Measurements from ENCODE around the gene WNT2. TPM values are rescaled to one million over a fixed set of nuclear protein-coding genes. Genes with fewer than 3 reads are reported as not detected.
A peak's percentile ranks its signal among the peaks of the same experiment; 100 is the strongest.

The WNT2 gene
- polyA plus RNA-seq, 1 donor from 2014 or later, result not detected

DNA sequence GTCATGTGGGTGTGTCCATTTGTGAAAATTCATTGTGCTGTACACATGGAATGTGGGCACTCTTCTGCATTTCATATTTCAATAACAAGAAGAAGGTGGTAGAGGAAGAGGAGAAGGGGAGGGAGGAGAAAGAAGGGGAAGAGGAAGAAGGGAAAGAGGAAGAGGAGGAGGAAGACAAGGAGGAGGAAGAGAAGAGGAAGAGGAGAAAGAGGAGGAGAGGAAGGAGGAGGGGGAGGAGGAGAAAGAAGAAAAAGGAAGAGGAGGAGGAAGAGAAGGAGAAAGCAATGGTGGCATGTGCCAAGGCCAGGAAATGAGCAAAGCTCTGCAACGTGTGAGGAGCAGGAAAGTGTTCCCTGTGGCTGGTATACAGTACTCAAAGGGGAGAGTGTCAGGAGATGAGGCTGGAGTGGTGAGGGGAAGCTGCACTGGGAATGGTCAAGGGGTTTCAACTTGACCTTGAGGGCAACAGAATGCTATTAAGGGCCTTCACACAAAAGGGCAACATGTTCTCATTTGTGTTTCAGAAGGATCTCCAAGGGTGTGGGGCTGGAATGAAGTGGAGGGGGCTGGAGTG, 40.5 kb downstream of the WNT2 start:
- peaks cover under 1% of the 10 kb centered on the region for H3K27me3 Mint-ChIP-seq
- no peak overlapping the region for H3K4me3 Mint-ChIP-seq
- H3K27ac Mint-ChIP-seq, result no peak overlapping the region
- H3K36me3 Mint-ChIP-seq, result no peaks in the 10 kb centered on the region
- H3K9me3 Mint-ChIP-seq, result no peaks in the 10 kb centered on the region
- no peaks in the 10 kb centered on the region for H3K4me1 Mint-ChIP-seq

- H3K36me3 Mint-ChIP-seq, result no peaks in the 10 kb centered on the region
- H3K27ac Mint-ChIP-seq, result no peak overlapping the region
- H3K9me3 Mint-ChIP-seq, result no peaks in the 10 kb centered on the region
These were observed 41.3 kb downstream of the WNT2 start for GRCh38 chr7:117281562-117281961.

DNA sequence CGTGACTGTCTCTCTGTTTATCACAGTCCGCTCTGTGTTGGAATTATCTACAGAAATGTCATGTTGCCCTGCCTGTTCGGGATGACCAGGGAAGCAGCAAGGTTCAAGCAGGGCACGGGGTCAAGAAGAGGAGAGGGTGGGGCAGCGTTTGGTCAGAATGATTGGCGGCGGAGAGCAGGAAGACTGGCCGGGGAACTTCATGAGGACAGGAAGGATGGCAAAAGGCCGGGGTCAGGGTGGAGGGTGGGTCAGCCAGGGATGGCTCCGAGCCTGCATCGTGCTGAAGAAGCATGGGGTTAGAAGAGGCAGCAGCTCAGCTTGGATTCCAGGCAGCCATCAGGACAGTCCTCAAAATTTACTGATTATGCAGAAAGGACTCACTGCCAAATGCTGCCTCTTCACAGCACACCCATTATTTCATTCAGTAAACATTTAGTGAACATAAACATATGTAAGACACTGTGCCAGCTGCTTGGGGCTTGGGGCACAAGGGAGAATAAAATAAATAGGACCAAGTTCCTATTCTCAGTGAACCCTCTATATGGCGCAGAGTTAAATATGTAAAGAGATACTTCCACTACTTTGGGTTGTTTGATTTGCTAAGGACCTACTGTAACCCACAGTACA, 42.8 kb downstream of the WNT2 start:
- H3K27me3 Mint-ChIP-seq, result peaks cover 5% of the 10 kb centered on the region
- H3K4me1 Mint-ChIP-seq, result no peaks in the 10 kb centered on the region
- no peak overlapping the region for H3K4me3 Mint-ChIP-seq
- H3K9me3 Mint-ChIP-seq, result no peaks in the 10 kb centered on the region
- H3K36me3 Mint-ChIP-seq, result no peaks in the 10 kb centered on the region
- peak overlapping the region in 1 of 3 donors; percentile 32 for H3K27ac Mint-ChIP-seq

More at GRCh38 chr7:117281562-117281961, 41.3 kb downstream of the WNT2 start:
- H3K27me3 Mint-ChIP-seq, result peaks cover 5% of the 10 kb centered on the region
- no peak overlapping the region for H3K4me3 Mint-ChIP-seq
- no peaks in the 10 kb centered on the region for H3K4me1 Mint-ChIP-seq

DNA sequence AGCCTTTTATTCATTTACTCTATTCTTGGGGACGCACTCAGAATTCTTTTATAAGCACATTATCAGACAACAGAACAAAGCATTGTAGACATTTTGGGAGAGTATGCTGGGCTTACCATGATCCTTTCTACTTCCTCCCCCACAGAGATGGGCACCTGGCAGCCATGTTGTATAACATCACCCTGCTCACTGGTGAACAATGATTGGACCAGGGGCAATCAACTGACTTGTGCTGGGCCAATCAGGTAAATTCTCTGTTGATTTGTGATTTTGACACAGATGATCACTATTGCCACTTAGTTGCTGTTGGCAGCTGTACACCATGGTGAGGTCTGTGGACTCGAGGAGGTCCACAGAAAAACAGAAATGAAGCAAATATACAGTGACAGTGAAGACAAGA, 43.7 kb downstream of the WNT2 start:
- Mint-ChIP-seq H3K36me3 (no peaks in the 10 kb centered on the region), H3K9me3 (no peaks in the 10 kb centered on the region), H3K4me1 (no peaks in the 10 kb centered on the region), H3K27ac (no peak overlapping the region), H3K4me3 (no peak overlapping the region), H3K27me3 (peaks cover 5% of the 10 kb centered on the region)

- Mint-ChIP-seq H3K27ac (no peak overlapping the region), H3K9me3 (no peaks in the 10 kb centered on the region), H3K36me3 (no peaks in the 10 kb centered on the region), H3K4me1 (no peaks in the 10 kb centered on the region), H3K4me3 (no peak overlapping the region), H3K27me3 (peaks cover 5% of the 10 kb centered on the region)
These were observed 44.8 kb downstream of the WNT2 start for GRCh38 chr7:117278040-117278439.

DNA sequence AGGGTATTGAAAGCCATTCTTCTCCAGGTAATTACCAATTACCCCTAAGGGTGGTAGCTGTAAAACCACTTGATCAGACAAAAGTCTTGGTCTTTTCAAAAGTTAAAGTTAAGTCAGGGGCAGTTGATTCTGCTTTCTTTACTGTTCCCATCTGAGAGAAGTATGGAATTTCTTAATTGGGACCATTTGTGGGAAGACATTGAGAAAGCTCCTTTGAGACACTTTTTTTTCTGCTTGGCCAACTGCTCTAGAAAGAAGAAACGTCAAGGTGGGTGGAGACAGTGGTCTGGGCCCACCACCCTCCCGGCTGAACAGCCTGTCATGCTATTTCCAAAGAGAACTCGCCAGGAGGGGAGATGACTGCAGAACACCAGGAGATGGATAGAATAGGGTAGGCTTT, 45.3 kb downstream of the WNT2 start:
- Mint-ChIP-seq H3K27ac (no peak overlapping the region), H3K9me3 (no peaks in the 10 kb centered on the region), H3K4me3 (no peak overlapping the region), H3K27me3 (peaks cover 5% of the 10 kb centered on the region), H3K36me3 (no peaks in the 10 kb centered on the region), H3K4me1 (no peaks in the 10 kb centered on the region)

GRCh38 chr7:117274951-117275350, 47.9 kb downstream of the WNT2 start:
- no peaks in the 10 kb centered on the region for H3K36me3 Mint-ChIP-seq
- peak overlapping the region in 1 of 3 donors; percentile 54 for H3K27ac Mint-ChIP-seq
- H3K4me1 Mint-ChIP-seq, result no peaks in the 10 kb centered on the region
- H3K9me3 Mint-ChIP-seq, result no peaks in the 10 kb centered on the region
- peaks cover 7% of the 10 kb centered on the region for H3K27me3 Mint-ChIP-seq
- no peak overlapping the region for H3K4me3 Mint-ChIP-seq

- Mint-ChIP-seq H3K27ac (no peak overlapping the region), H3K4me1 (no peaks in the 10 kb centered on the region), H3K4me3 (no peak overlapping the region), H3K36me3 (no peaks in the 10 kb centered on the region), H3K9me3 (no peaks in the 10 kb centered on the region), H3K27me3 (peaks cover 7% of the 10 kb centered on the region)
These were observed 49.0 kb downstream of the WNT2 start for GRCh38 chr7:117273814-117274225.

- peaks cover 7% of the 10 kb centered on the region for H3K27me3 Mint-ChIP-seq
- no peaks in the 10 kb centered on the region for H3K4me1 Mint-ChIP-seq
- no peak overlapping the region for H3K27ac Mint-ChIP-seq
- no peak overlapping the region for H3K4me3 Mint-ChIP-seq
- no peaks in the 10 kb centered on the region for H3K9me3 Mint-ChIP-seq
- no peaks in the 10 kb centered on the region for H3K36me3 Mint-ChIP-seq
These were observed 49.5 kb downstream of the WNT2 start for GRCh38 chr7:117273325-117273724.

DNA sequence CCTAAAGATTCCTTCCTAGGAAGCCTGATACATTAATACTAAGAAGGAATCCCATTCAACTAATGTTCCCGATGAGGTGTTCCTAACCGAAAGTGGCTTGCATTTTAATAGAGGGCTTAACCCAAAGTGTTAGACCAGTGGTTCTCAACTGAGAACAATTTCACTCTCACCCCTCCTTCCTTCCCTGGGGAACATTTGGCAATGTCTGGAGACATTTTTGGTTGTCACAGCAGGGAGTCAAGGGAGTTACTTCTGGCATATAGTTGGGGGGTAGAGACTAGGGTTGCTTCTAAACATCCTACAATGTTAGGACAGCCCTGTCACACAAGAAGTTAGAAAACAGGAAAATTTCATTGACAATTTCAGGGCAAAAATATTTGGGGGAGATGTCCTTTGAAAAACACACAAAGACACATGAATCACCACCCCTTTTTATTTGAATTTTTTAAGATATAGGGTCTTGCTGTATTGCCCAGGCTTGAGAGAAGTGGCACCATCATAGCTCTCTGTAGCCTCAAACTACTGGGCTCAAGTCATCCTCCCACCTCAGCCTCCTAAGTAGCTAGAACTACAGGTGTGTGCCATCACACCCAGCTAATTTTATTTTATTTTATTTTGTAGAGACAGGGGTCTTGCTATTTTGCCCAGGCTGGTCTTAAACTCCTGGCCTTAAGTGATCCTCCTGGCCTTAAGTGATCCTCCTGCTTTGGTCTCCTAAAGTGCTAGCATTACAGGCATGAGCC, 50.7 kb downstream of the WNT2 start:
- Mint-ChIP-seq H3K4me3 (no peak overlapping the region), H3K9me3 (peaks cover 0 to 1% (median 0%) of the 10 kb centered on the region in 3 donors), H3K4me1 (no peaks in the 10 kb centered on the region), H3K27me3 (peaks cover 5% of the 10 kb centered on the region), H3K27ac (no peak overlapping the region), H3K36me3 (no peaks in the 10 kb centered on the region)

DNA sequence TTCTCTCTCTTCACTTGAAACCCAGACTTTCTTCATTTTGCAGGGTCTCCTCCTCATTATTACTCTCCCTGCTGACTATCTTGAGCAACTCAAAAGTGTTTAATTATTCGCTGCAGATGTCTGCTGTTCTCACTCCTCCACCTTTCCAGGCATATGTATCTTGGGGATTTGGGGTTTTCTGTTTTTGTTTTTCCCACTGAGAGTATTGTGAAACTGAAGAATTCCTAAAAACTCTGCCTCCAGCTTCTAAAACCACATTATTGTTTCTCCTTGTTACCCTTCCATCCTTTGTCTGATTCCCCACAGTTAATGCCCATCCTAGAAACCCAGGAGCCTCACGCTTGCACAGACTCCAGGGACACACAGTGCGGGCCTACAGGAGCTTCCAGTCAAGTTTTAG, 51.3 kb downstream of the WNT2 start:
- H3K4me3 Mint-ChIP-seq, result no peak overlapping the region
- no peak overlapping the region for H3K27ac Mint-ChIP-seq
- H3K4me1 Mint-ChIP-seq, result no peaks in the 10 kb centered on the region
- H3K9me3 Mint-ChIP-seq, result peaks cover 0 to 1% (median 0%) of the 10 kb centered on the region in 3 donors
- peaks cover 2% of the 10 kb centered on the region for H3K27me3 Mint-ChIP-seq
- H3K36me3 Mint-ChIP-seq, result no peaks in the 10 kb centered on the region

DNA sequence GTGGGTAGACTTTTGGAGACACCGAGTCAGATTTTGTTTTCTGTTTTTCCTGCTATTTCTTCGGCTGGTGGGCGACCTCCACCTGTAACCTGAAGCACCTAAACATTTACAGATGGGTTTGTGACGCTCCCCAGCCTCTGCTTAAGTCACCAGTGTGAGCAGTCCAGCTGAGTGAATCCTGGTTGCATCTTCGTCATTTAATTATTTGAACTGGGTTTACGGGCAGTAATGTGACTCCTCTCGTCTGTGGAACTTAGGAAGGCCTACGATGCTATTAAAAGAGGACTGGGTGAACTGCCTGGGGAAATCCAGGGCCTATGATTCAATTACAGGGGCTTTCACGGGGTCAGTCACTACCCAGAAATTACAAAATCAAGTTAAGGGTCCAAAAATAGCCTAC, 52.5 kb downstream of the WNT2 start:
- Mint-ChIP-seq H3K4me3 (no peak overlapping the region), H3K4me1 (no peaks in the 10 kb centered on the region), H3K36me3 (no peaks in the 10 kb centered on the region), H3K27me3 (peaks cover 2% of the 10 kb centered on the region), H3K27ac (no peak overlapping the region), H3K9me3 (peaks cover 0 to 4% (median 1%) of the 10 kb centered on the region in 3 donors)

GRCh38 chr7:117269886-117270285, 53.0 kb downstream of the WNT2 start:
- Mint-ChIP-seq H3K4me3 (no peak overlapping the region), H3K36me3 (no peaks in the 10 kb centered on the region), H3K27me3 (peaks cover 2% of the 10 kb centered on the region), H3K9me3 (peaks cover 0 to 4% (median 1%) of the 10 kb centered on the region in 3 donors), H3K27ac (no peak overlapping the region), H3K4me1 (no peaks in the 10 kb centered on the region)

DNA sequence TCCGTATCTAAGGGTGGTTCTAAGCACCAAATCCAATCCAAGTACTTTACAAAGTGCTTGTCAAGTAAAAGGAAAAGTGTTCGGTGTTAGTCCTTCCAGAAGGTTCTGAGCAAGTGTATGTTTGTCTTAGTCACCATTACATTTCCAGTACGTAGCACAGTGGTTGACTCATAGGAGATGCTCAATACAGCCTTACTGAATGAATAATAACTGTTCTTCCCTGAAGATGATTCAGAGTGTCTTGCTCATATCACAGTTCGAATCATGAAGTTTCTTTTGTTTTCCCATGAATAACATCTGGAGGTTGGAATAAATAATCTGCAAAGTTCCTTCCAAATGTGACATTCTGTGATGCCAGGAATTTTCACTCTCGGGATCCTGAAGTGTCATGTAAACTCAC, 53.4 kb downstream of the WNT2 start:
- Mint-ChIP-seq H3K4me3 (no peak overlapping the region), H3K36me3 (no peaks in the 10 kb centered on the region), H3K9me3 (peaks cover 0 to 4% (median 1%) of the 10 kb centered on the region in 3 donors), H3K27ac (peak overlapping the region in 1 of 3 donors; percentile 19), H3K27me3 (peaks cover 2% of the 10 kb centered on the region), H3K4me1 (no peaks in the 10 kb centered on the region)

- Mint-ChIP-seq H3K27ac (no peak overlapping the region), H3K36me3 (no peaks in the 10 kb centered on the region)
These were observed 58.1 kb downstream of the WNT2 start for GRCh38 chr7:117264716-117265115.

GRCh38 chr7:117262546-117262945, 60.3 kb downstream of the WNT2 start:
- Mint-ChIP-seq H3K4me1 (no peaks in the 10 kb centered on the region), H3K4me3 (no peak overlapping the region), H3K27ac (no peak overlapping the region), H3K36me3 (no peaks in the 10 kb centered on the region), H3K9me3 (peaks cover 0 to 4% (median 0%) of the 10 kb centered on the region in 3 donors), H3K27me3 (no peaks in the 10 kb centered on the region)

More at GRCh38 chr7:117264716-117265115, 58.1 kb downstream of the WNT2 start:
- Mint-ChIP-seq H3K9me3 (peaks cover 0 to 4% (median 1%) of the 10 kb centered on the region in 3 donors), H3K27me3 (no peaks in the 10 kb centered on the region), H3K4me3 (no peak overlapping the region), H3K4me1 (no peaks in the 10 kb centered on the region)
